ENCODE results near the gene VPS33A.

The VPS33A gene

DNA sequence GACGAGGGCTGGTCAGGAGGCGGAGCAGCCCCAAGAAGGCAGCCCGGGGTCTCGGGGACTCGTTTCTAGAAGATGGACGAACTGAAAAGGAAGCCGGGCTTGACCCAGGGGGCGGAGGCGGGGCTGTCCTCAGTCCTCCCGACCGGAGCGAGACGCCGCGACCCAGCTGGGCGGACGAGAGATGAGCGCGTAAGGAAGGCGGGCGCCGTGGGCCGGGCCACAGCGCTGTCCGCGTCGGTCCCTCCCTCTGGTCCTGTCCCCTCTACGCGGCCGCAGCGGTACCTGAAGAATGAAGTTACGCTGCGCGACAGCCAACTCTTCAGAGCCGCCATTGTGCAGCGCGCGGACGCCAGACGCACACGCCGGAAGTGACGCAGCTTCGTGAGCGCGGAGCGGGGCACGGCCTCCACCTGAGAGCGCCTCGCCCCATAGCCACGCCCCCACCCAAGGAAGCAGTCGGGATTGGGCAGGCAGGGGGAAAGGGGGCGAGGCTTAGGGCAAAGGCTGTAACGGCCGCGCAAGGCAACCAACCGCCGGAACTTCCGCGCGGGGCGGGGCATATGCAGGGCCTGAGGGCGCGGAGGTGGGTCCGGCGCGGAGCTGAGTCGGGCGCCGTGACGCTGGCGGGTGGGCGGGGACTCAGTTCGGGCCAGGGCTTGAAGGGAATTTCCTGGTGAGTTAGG lies 40.5 kb downstream of the VPS33A start, which contains the start of gene DIABLO:
DIABLO (minus strand) TSS at position 370 of the 683 bp plus-strand sequence; CDS start at position 332, 38 bp downstream.
- H2BK5ac ChIP-seq (ENCODE audit: low read length) = peak within 1 kb of the TSS; percentile 58
- H3K4me3 ChIP-seq (ENCODE audit: low read length) = peak within 1 kb of the TSS; percentile 65
- no peak within 1 kb of the TSS for H2BK15ac ChIP-seq (replicated peaks; ENCODE audit: low read depth)
- H3K9ac ChIP-seq (ENCODE audit: low read length) = peak within 1 kb of the TSS; percentile 82
- H4K8ac ChIP-seq (ENCODE audit: low read depth, low read length) = no peak within 1 kb of the TSS
- peak; percentile 100 for DNase-seq
- H3K27ac ChIP-seq (ENCODE audit: low read depth, low read length) = peak within 1 kb of the TSS; percentile 95
- peak within 1 kb of the TSS; percentile 30 for H3K23ac ChIP-seq (ENCODE audit: low read length)
- H2AK5ac ChIP-seq (ENCODE audit: low read length) = no peak within 1 kb of the TSS
- H3K4ac ChIP-seq (ENCODE audit: low read depth, low read length) = peak within 1 kb of the TSS; percentile 25
- peaks cover 27% of the 10 kb centered on the region for H3K79me2 ChIP-seq (ENCODE audit: control insufficient read depth, insufficient read depth, low read length)
- no peak within 1 kb of the TSS for H2BK120ac ChIP-seq (ENCODE audit: low read depth, low read length)
- H4K5ac ChIP-seq (ENCODE audit: low read length) = no peak within 1 kb of the TSS
- H3K27me3 ChIP-seq (ENCODE audit: insufficient read depth, low read length, poor library complexity) = no peaks in the 10 kb centered on the region
- peak within 1 kb of the TSS; percentile 85 for H3K4me2 ChIP-seq (ENCODE audit: low read length)
- peaks cover 2% of the 10 kb centered on the region for H3K36me3 ChIP-seq (ENCODE audit: control insufficient read depth, insufficient read depth, low read length)
- peaks cover 15% of the 10 kb centered on the region for H3K79me1 ChIP-seq (ENCODE audit: low read length)
- H3K4me1 ChIP-seq (ENCODE audit: control insufficient read depth, low read depth, low read length) = peaks cover 6% of the 10 kb centered on the region
- peak within 1 kb of the TSS; percentile 99 for H3K56ac ChIP-seq (ENCODE audit: low read length)
- no peak within 1 kb of the TSS for H3K18ac ChIP-seq (ENCODE audit: low read length)
- no CpG with 5 or more reads among the region's 74 CpGs for WGBS (ENCODE audit: extremely low coverage, insufficient coverage, low lambda C conversion rate)

- H3K36me3 ChIP-seq (ENCODE audit: control insufficient read depth, insufficient read depth, low read length) = peaks cover 3% of the 10 kb centered on the region
- WGBS (ENCODE audit: extremely low coverage, insufficient coverage, low lambda C conversion rate) = no CpG with 5 or more reads among the region's 1 CpG
- H3K18ac ChIP-seq (ENCODE audit: low read length) = no peak overlapping the region
- no peak overlapping the region for H4K8ac ChIP-seq (ENCODE audit: low read depth, low read length)
- H3K56ac ChIP-seq (ENCODE audit: low read length) = no peak overlapping the region
- H3K4me1 ChIP-seq (ENCODE audit: control insufficient read depth, low read depth, low read length) = no peaks in the 10 kb centered on the region
- H2BK120ac ChIP-seq (ENCODE audit: low read depth, low read length) = no peak overlapping the region
- no peak overlapping the region for H3K4ac ChIP-seq (ENCODE audit: low read depth, low read length)
- no peak overlapping the region for H3K4me2 ChIP-seq (ENCODE audit: low read length)
- H2BK5ac ChIP-seq (ENCODE audit: low read length) = no peak overlapping the region
- no peak for DNase-seq
- H3K27me3 ChIP-seq (ENCODE audit: insufficient read depth, low read length, poor library complexity) = no peaks in the 10 kb centered on the region
- no peak overlapping the region for H2BK15ac ChIP-seq (replicated peaks; ENCODE audit: low read depth)
- H2AK5ac ChIP-seq (ENCODE audit: low read length) = no peak overlapping the region
- no peak overlapping the region for H4K5ac ChIP-seq (ENCODE audit: low read length)
- H3K9ac ChIP-seq (ENCODE audit: low read length) = no peak overlapping the region
- H3K79me2 ChIP-seq (ENCODE audit: control insufficient read depth, insufficient read depth, low read length) = peaks cover 4% of the 10 kb centered on the region
- peaks cover 2% of the 10 kb centered on the region for H3K79me1 ChIP-seq (ENCODE audit: low read length)
- H3K23ac ChIP-seq (ENCODE audit: low read length) = no peak overlapping the region
- H3K27ac ChIP-seq (ENCODE audit: low read depth, low read length) = no peak overlapping the region
- H3K4me3 ChIP-seq (ENCODE audit: low read length) = no peak overlapping the region
These were observed 49.8 kb downstream of the VPS33A start for GRCh38 chr12:122216445-122216844.

- H3K79me2 ChIP-seq (ENCODE audit: control insufficient read depth, insufficient read depth, low read length) = no peaks in the 10 kb centered on the region
- no peak overlapping the region for H2AK5ac ChIP-seq (ENCODE audit: low read length)
- H2BK120ac ChIP-seq (ENCODE audit: low read depth, low read length) = no peak overlapping the region
- no peak overlapping the region for H3K4ac ChIP-seq (ENCODE audit: low read depth, low read length)
- no CpG with 5 or more reads among the region's 5 CpGs for WGBS (ENCODE audit: extremely low coverage, insufficient coverage, low lambda C conversion rate)
- no peak overlapping the region for H3K9ac ChIP-seq (ENCODE audit: low read length)
- no peak overlapping the region for H3K27ac ChIP-seq (ENCODE audit: low read depth, low read length)
- no peak for DNase-seq
- H3K4me1 ChIP-seq (ENCODE audit: control insufficient read depth, low read depth, low read length) = no peaks in the 10 kb centered on the region
- H3K79me1 ChIP-seq (ENCODE audit: low read length) = no peaks in the 10 kb centered on the region
- no peak overlapping the region for H4K8ac ChIP-seq (ENCODE audit: low read depth, low read length)
- H4K5ac ChIP-seq (ENCODE audit: low read length) = no peak overlapping the region
- no peak overlapping the region for H3K23ac ChIP-seq (ENCODE audit: low read length)
- peaks cover 3% of the 10 kb centered on the region for H3K36me3 ChIP-seq (ENCODE audit: control insufficient read depth, insufficient read depth, low read length)
- H3K4me2 ChIP-seq (ENCODE audit: low read length) = no peak overlapping the region
- H2BK15ac ChIP-seq (replicated peaks; ENCODE audit: low read depth) = no peak overlapping the region
- no peak overlapping the region for H3K4me3 ChIP-seq (ENCODE audit: low read length)
- H3K56ac ChIP-seq (ENCODE audit: low read length) = no peak overlapping the region
- H3K18ac ChIP-seq (ENCODE audit: low read length) = no peak overlapping the region
- H3K27me3 ChIP-seq (ENCODE audit: insufficient read depth, low read length, poor library complexity) = no peaks in the 10 kb centered on the region
- no peak overlapping the region for H2BK5ac ChIP-seq (ENCODE audit: low read length)
These were observed 50.5 kb downstream of the VPS33A start for GRCh38 chr12:122215771-122216170.

- no peak overlapping the region for H3K23ac ChIP-seq (ENCODE audit: low read length)
- no peak overlapping the region for H3K56ac ChIP-seq (ENCODE audit: low read length)
- H4K8ac ChIP-seq (ENCODE audit: low read depth, low read length) = no peak overlapping the region
- no peak overlapping the region for H2BK15ac ChIP-seq (replicated peaks; ENCODE audit: low read depth)
- no peak overlapping the region for H3K4me2 ChIP-seq (ENCODE audit: low read length)
- H3K27me3 ChIP-seq (ENCODE audit: insufficient read depth, low read length, poor library complexity) = peaks cover 3% of the 10 kb centered on the region
- peaks cover 6% of the 10 kb centered on the region for H3K36me3 ChIP-seq (ENCODE audit: control insufficient read depth, insufficient read depth, low read length)
- no peak overlapping the region for H4K5ac ChIP-seq (ENCODE audit: low read length)
- no peak overlapping the region for H3K4ac ChIP-seq (ENCODE audit: low read depth, low read length)
- WGBS (ENCODE audit: extremely low coverage, insufficient coverage, low lambda C conversion rate) = no CpG with 5 or more reads among the region's 18 CpGs
- H3K79me2 ChIP-seq (ENCODE audit: control insufficient read depth, insufficient read depth, low read length) = no peaks in the 10 kb centered on the region
- no peak overlapping the region for H3K18ac ChIP-seq (ENCODE audit: low read length)
- no peak overlapping the region for H2BK120ac ChIP-seq (ENCODE audit: low read depth, low read length)
- H3K4me3 ChIP-seq (ENCODE audit: low read length) = no peak overlapping the region
- H3K79me1 ChIP-seq (ENCODE audit: low read length) = no peaks in the 10 kb centered on the region
- H3K9ac ChIP-seq (ENCODE audit: low read length) = no peak overlapping the region
- H2BK5ac ChIP-seq (ENCODE audit: low read length) = no peak overlapping the region
- no peak overlapping the region for H3K27ac ChIP-seq (ENCODE audit: low read depth, low read length)
- no peak for DNase-seq
- no peak overlapping the region for H2AK5ac ChIP-seq (ENCODE audit: low read length)
- H3K4me1 ChIP-seq (ENCODE audit: control insufficient read depth, low read depth, low read length) = no peaks in the 10 kb centered on the region
These were observed 58.0 kb downstream of the VPS33A start for GRCh38 chr12:122208073-122208820.

DNA sequence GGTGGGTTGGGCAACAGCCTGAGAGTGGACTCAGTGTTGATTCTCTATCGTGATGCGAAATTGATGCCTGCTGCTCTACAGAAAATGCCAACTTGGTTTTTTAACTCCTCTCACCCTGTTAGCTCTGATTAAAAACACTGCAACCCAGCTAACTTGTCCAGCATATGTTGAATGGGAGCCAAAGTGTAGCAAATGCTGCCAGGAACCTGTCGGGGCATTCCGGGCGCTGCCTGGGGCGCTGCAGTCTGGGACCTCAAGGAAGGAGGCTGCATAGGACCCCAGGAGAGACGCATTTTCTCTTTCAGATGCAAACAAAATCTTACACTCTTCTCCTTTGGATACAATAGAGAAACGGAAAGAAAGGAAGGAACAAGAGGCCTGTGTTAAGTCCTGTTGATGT lies 58.9 kb downstream of the VPS33A start:
- no peak overlapping the region for H2BK120ac ChIP-seq (ENCODE audit: low read depth, low read length)
- H2BK5ac ChIP-seq (ENCODE audit: low read length) = no peak overlapping the region
- H3K4me2 ChIP-seq (ENCODE audit: low read length) = no peak overlapping the region
- no peak overlapping the region for H3K9ac ChIP-seq (ENCODE audit: low read length)
- H2AK5ac ChIP-seq (ENCODE audit: low read length) = no peak overlapping the region
- H2BK15ac ChIP-seq (replicated peaks; ENCODE audit: low read depth) = no peak overlapping the region
- no peaks in the 10 kb centered on the region for H3K79me1 ChIP-seq (ENCODE audit: low read length)
- no peak for DNase-seq
- no peaks in the 10 kb centered on the region for H3K4me1 ChIP-seq (ENCODE audit: control insufficient read depth, low read depth, low read length)
- no peak overlapping the region for H3K4me3 ChIP-seq (ENCODE audit: low read length)
- H4K8ac ChIP-seq (ENCODE audit: low read depth, low read length) = no peak overlapping the region
- no peak overlapping the region for H4K5ac ChIP-seq (ENCODE audit: low read length)
- H3K36me3 ChIP-seq (ENCODE audit: control insufficient read depth, insufficient read depth, low read length) = peaks cover 5% of the 10 kb centered on the region
- no peaks in the 10 kb centered on the region for H3K79me2 ChIP-seq (ENCODE audit: control insufficient read depth, insufficient read depth, low read length)
- H3K56ac ChIP-seq (ENCODE audit: low read length) = no peak overlapping the region
- H3K27ac ChIP-seq (ENCODE audit: low read depth, low read length) = no peak overlapping the region
- H3K27me3 ChIP-seq (ENCODE audit: insufficient read depth, low read length, poor library complexity) = peaks cover 3% of the 10 kb centered on the region
- no peak overlapping the region for H3K18ac ChIP-seq (ENCODE audit: low read length)
- no peak overlapping the region for H3K23ac ChIP-seq (ENCODE audit: low read length)
- WGBS (ENCODE audit: extremely low coverage, insufficient coverage, low lambda C conversion rate) = no CpG with 5 or more reads among the region's 8 CpGs
- H3K4ac ChIP-seq (ENCODE audit: low read depth, low read length) = no peak overlapping the region

Data from mesendoderm (in vitro differentiated cells).